NT2/D1 (cell line): Measurements from ENCODE around the gene UBE3C.

Source experiments
- SUZ12 ChIP-seq: IDR thresholded peaks from 2 replicates; pipeline ENCODE4 v1.6.1; 2011; ENCODE audit not compliant: insufficient read length, insufficient read depth; ENCODE audit errors: extremely low read depth
- YY1 ChIP-seq: IDR thresholded peaks from 2 replicates; pipeline ENCODE4 v1.6.1; 2011; ENCODE audit not compliant: insufficient read length, insufficient read depth
- ZNF274 ChIP-seq: IDR thresholded peaks from 2 replicates; pipeline ENCODE4 v1.6.1; 2011; ENCODE audit warnings: mild to moderate bottlenecking, low read depth, low read length

- TF ChIP-seq YY1 (no peak), ZNF274 (no peak), SUZ12 (no peak)
Observed at GRCh38 chr7:157248659-157249058, 109.9 kb downstream of the UBE3C start.
